Neural cell (in vitro differentiated cells): ENCODE results near the gene ADORA2A. TPM values are rescaled to one million over a fixed set of nuclear protein-coding genes. Genes with fewer than 3 reads are reported as not detected.

Source experiments
- H2AFZ ChIP-seq: fragments of 200-600, 300-800 bp; sonication (generic), shearing (Covaris generic); 2 replicates; pipeline ENCODE4 v1.6.0; 2014; ENCODE audit warnings: low read depth, mild to moderate bottlenecking, antibody characterized with exemption, low read length, moderate library complexity
- H3F3A ChIP-seq: fragments of 200-600 bp; shearing (Covaris generic); 2 replicates; pipeline ENCODE4 v1.6.1; 2016; ENCODE audit warnings: mild to moderate bottlenecking, moderate library complexity, mixed read lengths, antibody characterized with exemption, low read length; ENCODE audit not compliant: insufficient read depth, poor library complexity, severe bottlenecking
- H3K27ac ChIP-seq: fragments of 200-600, 300-800 bp; sonication (generic), shearing (Covaris generic); 2 replicates; pipeline ENCODE4 v1.5.1; 2014; ENCODE audit warnings: mild to moderate bottlenecking, low read length, moderate library complexity
- H3K27me3 ChIP-seq: fragments of 300-800, 200-600 bp; sonication (generic), shearing (Covaris generic); 2 replicates; pipeline ENCODE4 v1.6.0; 2014; ENCODE audit warnings: mild to moderate bottlenecking, low read depth, low read length, moderate library complexity; ENCODE audit not compliant: insufficient read depth
- H3K36me3 ChIP-seq: fragments of 300-800, 200-600 bp; sonication (generic), shearing (Covaris generic); 2 replicates; pipeline ENCODE4 v1.5.1; 2014; ENCODE audit warnings: mild to moderate bottlenecking, antibody characterized with exemption, low read length, moderate library complexity; ENCODE audit not compliant: insufficient read depth
- H3K4me2 ChIP-seq: fragments of 300-800, 200-600 bp; sonication (generic), shearing (Covaris generic); 2 replicates; pipeline ENCODE4 v1.6.0; 2014; ENCODE audit warnings: mild to moderate bottlenecking, low read length
- H3K4me3 ChIP-seq: fragments of 300-800, 200-600 bp; sonication (generic), shearing (Covaris generic); 2 replicates; pipeline ENCODE4 v1.5.1; 2014; ENCODE audit warnings: mild to moderate bottlenecking, low read length, moderate library complexity
- H3K79me2 ChIP-seq: fragments of 200-600 bp; shearing (Covaris generic); replicated peaks from 2 replicates; pipeline ENCODE4 v1.6.0; 2014; ENCODE audit warnings: mild to moderate bottlenecking, low read length, moderate library complexity; ENCODE audit not compliant: insufficient read depth
- H3K9ac ChIP-seq: fragments of 300-800, 200-600 bp; sonication (generic), shearing (Covaris generic); 2 replicates; pipeline ENCODE4 v1.6.1; 2016; ENCODE audit warnings: mild to moderate bottlenecking, low read length, mixed read lengths
- H3K9me2 ChIP-seq: fragments of 200-600 bp; shearing (Covaris generic); 2 replicates; pipeline ENCODE4 v1.6.1; 2016; ENCODE audit warnings: mild to moderate bottlenecking, low read length, mixed read lengths; ENCODE audit not compliant: insufficient read depth
- H3K9me3 ChIP-seq: fragments of 200-600, 300-800 bp; sonication (generic), shearing (Covaris generic); 2 replicates; pipeline ENCODE4 v1.6.1; 2016; ENCODE audit warnings: mild to moderate bottlenecking, mixed run types, low read length, moderate library complexity, mixed read lengths
- H4K20me1 ChIP-seq: fragments of 200-600 bp; shearing (Covaris generic); 2 replicates; pipeline ENCODE4 v1.6.1; 2016; ENCODE audit warnings: mild to moderate bottlenecking, mixed run types; ENCODE audit not compliant: insufficient read depth
- EP300 ChIP-seq: fragments of 450-650 bp; conservative IDR thresholded peaks from 2 replicates; pipeline ENCODE4 v1.6.1; 2014; ENCODE audit warnings: antibody characterized with exemption, mild to moderate bottlenecking, moderate library complexity; ENCODE audit not compliant: poor library complexity, severe bottlenecking
- EZH2 ChIP-seq: fragments of 200-600, 300-800 bp; shearing (Covaris generic), sonication (generic); IDR thresholded peaks from 2 replicates; pipeline ENCODE4 v1.6.1; 2014; ENCODE audit warnings: antibody characterized with exemption, low read length, borderline replicate concordance, mild to moderate bottlenecking; ENCODE audit not compliant: insufficient read depth, poor library complexity, severe bottlenecking
- MXI1 ChIP-seq: fragments of 450-650 bp; conservative IDR thresholded peaks from 2 replicates; pipeline ENCODE4 v1.6.1; 2014; ENCODE audit warnings: antibody characterized with exemption, mild to moderate bottlenecking; ENCODE audit not compliant: poor library complexity, severe bottlenecking
- POLR2AphosphoS5 ChIP-seq: IDR thresholded peaks from 2 replicates; pipeline ENCODE4 v1.6.1; 2012
- RAD21 ChIP-seq: fragments of 450-650 bp; conservative IDR thresholded peaks from 2 replicates; pipeline ENCODE4 v1.6.1; 2014; ENCODE audit warnings: antibody characterized with exemption, mild to moderate bottlenecking, moderate library complexity
- REST ChIP-seq: IDR thresholded peaks from 2 replicates; pipeline ENCODE4 v1.6.1; 2012; ENCODE audit warnings: borderline replicate concordance
- SMC3 ChIP-seq: fragments of 450-650 bp; conservative IDR thresholded peaks from 2 replicates; pipeline ENCODE4 v1.6.1; 2014; ENCODE audit warnings: antibody characterized with exemption, mild to moderate bottlenecking, moderate library complexity; ENCODE audit not compliant: poor library complexity
- TAF1 ChIP-seq: IDR thresholded peaks from 2 replicates; pipeline ENCODE4 v1.6.1; 2012; ENCODE audit warnings: low read depth
- polyA plus RNA-seq: library from polyadenylated mRNA; depleted of rRNA; stranded (reverse); fragments of >200 nt; gene quantifications from 2 replicates; pipeline ENCODE4 v1.2.3, GENCODE V29; 2014
- TF ChIP-seq, protein P1 (sequence below): fragments of 450-650 bp; IDR thresholded peaks from 2 replicates; pipeline ENCODE4 v1.5.1; 2014; ENCODE audit warnings: antibody characterized with exemption, mild to moderate bottlenecking, moderate library complexity; ENCODE audit not compliant: poor library complexity, severe bottlenecking

The ADORA2A gene
- polyA plus RNA-seq, 1 donor from 2014 or later = 2.9 TPM

GRCh38 chr22:24466716-24467328, 39.4 kb downstream of the ADORA2A start:
- H4K20me1 ChIP-seq = no peaks in the 10 kb centered on the region
- no peak overlapping the region for H3K4me3 ChIP-seq
- no peaks in the 10 kb centered on the region for H3K27me3 ChIP-seq
- H3K27ac ChIP-seq = no peak overlapping the region
- H3K36me3 ChIP-seq = no peaks in the 10 kb centered on the region
- H3F3A ChIP-seq = no peaks in the 10 kb centered on the region
- no peaks in the 10 kb centered on the region for H3K79me2 ChIP-seq
- no peaks in the 10 kb centered on the region for H3K9me2 ChIP-seq
- no peak overlapping the region for H2AFZ ChIP-seq
- H3K9ac ChIP-seq = no peak overlapping the region
- H3K4me2 ChIP-seq = no peak overlapping the region
- no peaks in the 10 kb centered on the region for H3K9me3 ChIP-seq
- no peak for TF ChIP-seq EZH2
- TF ChIP-seq, protein P1, sequence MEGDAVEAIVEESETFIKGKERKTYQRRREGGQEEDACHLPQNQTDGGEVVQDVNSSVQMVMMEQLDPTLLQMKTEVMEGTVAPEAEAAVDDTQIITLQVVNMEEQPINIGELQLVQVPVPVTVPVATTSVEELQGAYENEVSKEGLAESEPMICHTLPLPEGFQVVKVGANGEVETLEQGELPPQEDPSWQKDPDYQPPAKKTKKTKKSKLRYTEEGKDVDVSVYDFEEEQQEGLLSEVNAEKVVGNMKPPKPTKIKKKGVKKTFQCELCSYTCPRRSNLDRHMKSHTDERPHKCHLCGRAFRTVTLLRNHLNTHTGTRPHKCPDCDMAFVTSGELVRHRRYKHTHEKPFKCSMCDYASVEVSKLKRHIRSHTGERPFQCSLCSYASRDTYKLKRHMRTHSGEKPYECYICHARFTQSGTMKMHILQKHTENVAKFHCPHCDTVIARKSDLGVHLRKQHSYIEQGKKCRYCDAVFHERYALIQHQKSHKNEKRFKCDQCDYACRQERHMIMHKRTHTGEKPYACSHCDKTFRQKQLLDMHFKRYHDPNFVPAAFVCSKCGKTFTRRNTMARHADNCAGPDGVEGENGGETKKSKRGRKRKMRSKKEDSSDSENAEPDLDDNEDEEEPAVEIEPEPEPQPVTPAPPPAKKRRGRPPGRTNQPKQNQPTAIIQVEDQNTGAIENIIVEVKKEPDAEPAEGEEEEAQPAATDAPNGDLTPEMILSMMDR = no peak
- TF ChIP-seq POLR2AphosphoS5 = no peak
- no peak for TF ChIP-seq RAD21
- TF ChIP-seq EP300 = no peak
- no peak for TF ChIP-seq TAF1
- TF ChIP-seq MXI1 = no peak
- TF ChIP-seq SMC3 = no peak
- no peak for TF ChIP-seq REST

- no peaks in the 10 kb centered on the region for H3K9me3 ChIP-seq
- H3F3A ChIP-seq = no peaks in the 10 kb centered on the region
- H2AFZ ChIP-seq = no peak overlapping the region
- H3K9me2 ChIP-seq = no peaks in the 10 kb centered on the region
- H3K4me3 ChIP-seq = no peak overlapping the region
- no peak overlapping the region for H3K9ac ChIP-seq
- H3K4me2 ChIP-seq = no peak overlapping the region
- TF ChIP-seq TAF1 (no peak), REST (no peak), POLR2AphosphoS5 (no peak), EZH2 (no peak), MXI1 (no peak), RAD21 (no peak), SMC3 (no peak), EP300 (no peak)
- TF ChIP-seq, protein P1 = no peak
- H3K27me3 ChIP-seq = no peaks in the 10 kb centered on the region
- no peaks in the 10 kb centered on the region for H4K20me1 ChIP-seq
- H3K36me3 ChIP-seq = no peaks in the 10 kb centered on the region
- no peak overlapping the region for H3K27ac ChIP-seq
- no peaks in the 10 kb centered on the region for H3K79me2 ChIP-seq
Observed at GRCh38 chr22:24467340-24467739, 39.9 kb downstream of the ADORA2A start.
